ENCODE results near the gene CDH13. TPM values are rescaled to one million over a fixed set of nuclear protein-coding genes. Genes with fewer than 3 reads are reported as not detected.

CDH13 gene
- total RNA-seq, 2 experiments from 2014 or later: not detected

DNA sequence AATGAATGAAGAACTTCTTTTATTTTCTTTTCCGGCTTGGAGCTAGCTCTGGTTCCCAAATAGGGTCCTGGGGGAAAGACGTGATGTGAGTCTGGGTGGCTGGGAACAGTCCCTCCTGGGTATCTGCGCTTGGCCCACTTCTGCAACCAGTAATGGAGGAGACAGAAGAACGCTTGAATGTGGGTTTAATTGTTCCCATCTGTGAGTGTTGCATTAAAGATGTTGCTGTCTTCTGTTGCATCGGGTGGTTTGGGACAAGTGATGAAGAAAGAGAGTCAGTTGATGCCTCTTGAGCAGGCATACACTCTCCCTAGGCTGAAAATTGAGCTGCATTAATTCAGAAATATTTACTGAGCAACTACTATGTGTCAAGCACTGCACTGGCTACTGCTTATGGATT, 511.1 kb downstream of the CDH13 start:
- no peaks in the 10 kb centered on the region for H3K9me3 Mint-ChIP-seq
- ChIA-PET POLR2A (no interaction called here), CTCF (no interaction called here)
- peaks cover 4% of the 10 kb centered on the region for H3K4me1 Mint-ChIP-seq (ENCODE audit: low read depth)
- no peak overlapping the region for H3K27ac Mint-ChIP-seq
- H3K27me3 Mint-ChIP-seq: no peaks in the 10 kb centered on the region
- no peaks in the 10 kb centered on the region for H3K36me3 Mint-ChIP-seq
- intact Hi-C loops (cut with micrococcal nuclease): no loop called here
- no peak overlapping the region for H3K4me3 Mint-ChIP-seq
- no peak for DNase-seq

DNA sequence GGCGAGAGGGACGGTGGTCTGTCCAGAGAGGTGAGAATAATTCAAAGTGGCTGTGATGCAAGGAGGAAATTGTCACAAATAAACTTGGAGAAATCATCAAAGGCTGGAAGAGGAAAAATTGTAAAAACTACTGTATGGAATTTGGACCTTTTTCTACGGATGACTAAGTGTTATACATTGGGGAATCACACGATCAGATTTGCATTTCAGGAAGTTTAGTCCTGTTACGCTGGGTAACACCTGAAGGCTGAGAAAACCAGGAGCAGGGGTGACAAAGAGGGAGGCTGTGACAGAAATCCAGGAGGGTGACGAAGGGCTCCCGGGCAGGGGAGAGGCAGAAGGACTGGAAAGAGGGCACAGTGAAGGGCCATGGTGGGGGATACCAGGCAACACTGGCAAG, 511.7 kb downstream of the CDH13 start:
- Mint-ChIP-seq H3K27me3 (no peaks in the 10 kb centered on the region), H3K9me3 (no peaks in the 10 kb centered on the region), H3K27ac (no peak overlapping the region), H3K4me3 (no peak overlapping the region), H3K36me3 (no peaks in the 10 kb centered on the region), H3K4me1 (ENCODE audit: low read depth) (peaks cover 4% of the 10 kb centered on the region)
- no peak for DNase-seq
- intact Hi-C loops (cut with micrococcal nuclease): no loop called here
- ChIA-PET POLR2A (no interaction called here), CTCF (no interaction called here)

DNA sequence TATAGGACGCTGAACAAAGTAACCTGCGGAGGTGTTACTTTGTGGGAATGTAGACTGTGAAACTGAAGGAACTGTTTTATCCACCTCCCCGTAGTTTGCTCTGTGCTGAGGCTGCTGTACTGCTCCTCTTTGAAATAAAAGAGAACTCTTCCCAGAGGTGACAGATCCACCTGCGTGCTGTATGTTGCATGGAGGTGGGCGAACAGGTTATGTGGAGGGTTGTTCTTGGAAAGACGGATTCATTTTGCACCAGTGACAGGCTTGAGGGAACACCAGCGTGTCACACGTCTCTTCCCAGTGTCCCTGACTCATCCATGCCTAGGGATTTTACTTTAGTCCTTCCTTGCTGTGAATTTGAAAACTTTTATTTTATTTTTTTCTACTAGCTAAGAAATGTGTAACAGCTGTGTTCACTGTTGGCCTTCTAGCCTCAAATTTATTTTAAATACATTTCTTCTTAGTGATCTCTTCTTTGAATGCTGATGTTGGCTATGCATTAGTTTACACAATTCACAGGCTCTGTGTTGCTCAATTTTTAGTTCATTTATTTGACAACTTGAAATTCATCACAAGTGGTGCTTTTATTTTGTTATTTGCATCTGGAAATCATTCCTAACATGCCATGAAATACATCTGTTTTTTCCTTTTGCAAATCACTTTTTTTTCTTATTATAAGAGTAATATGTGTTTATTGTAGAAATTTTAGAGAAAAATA, 512.4 kb downstream of the CDH13 start:
- CTCF ChIA-PET: no interaction called here
- no peak overlapping the region for H3K4me3 Mint-ChIP-seq
- no peak for DNase-seq
- POLR2A ChIA-PET: no interaction called here
- no peaks in the 10 kb centered on the region for H3K27me3 Mint-ChIP-seq
- no peak overlapping the region for H3K27ac Mint-ChIP-seq
- H3K36me3 Mint-ChIP-seq: no peaks in the 10 kb centered on the region
- intact Hi-C loops (cut with micrococcal nuclease): no loop called here
- peaks cover 4% of the 10 kb centered on the region for H3K4me1 Mint-ChIP-seq (ENCODE audit: low read depth)
- no peaks in the 10 kb centered on the region for H3K9me3 Mint-ChIP-seq

DNA sequence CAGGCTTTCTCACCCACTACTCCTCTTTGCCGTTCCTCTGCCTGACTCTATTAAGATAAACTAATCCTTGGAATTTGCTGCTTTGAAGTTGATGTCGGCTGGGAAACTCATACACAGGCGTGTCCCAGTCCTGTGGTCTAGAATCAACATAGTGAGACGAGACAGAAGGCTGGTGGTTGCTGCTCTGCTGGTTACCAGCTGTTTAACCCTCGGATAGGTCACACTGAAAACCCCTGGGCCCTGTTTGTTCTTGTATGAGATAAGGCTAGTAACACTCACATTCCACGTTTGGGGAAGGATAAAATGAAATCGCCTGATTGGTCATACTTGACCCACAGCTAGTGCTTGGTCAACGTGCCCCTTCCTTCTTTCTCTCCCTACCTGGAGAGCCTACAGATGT, 517.0 kb downstream of the CDH13 start:
- ChIA-PET CTCF (interaction anchor here (1.1 kb wide), 1 partner anchor 72 kb away, joined by 3 read pairs; no protein-coding TSS in a partner anchor), POLR2A (no interaction called here)
- Mint-ChIP-seq H3K36me3 (no peaks in the 10 kb centered on the region), H3K4me3 (no peak overlapping the region), H3K4me1 (ENCODE audit: low read depth) (no peaks in the 10 kb centered on the region), H3K27me3 (no peaks in the 10 kb centered on the region), H3K27ac (no peak overlapping the region), H3K9me3 (no peaks in the 10 kb centered on the region)
- DNase-seq: no peak
- intact Hi-C loops (cut with micrococcal nuclease): no loop called here

DNA sequence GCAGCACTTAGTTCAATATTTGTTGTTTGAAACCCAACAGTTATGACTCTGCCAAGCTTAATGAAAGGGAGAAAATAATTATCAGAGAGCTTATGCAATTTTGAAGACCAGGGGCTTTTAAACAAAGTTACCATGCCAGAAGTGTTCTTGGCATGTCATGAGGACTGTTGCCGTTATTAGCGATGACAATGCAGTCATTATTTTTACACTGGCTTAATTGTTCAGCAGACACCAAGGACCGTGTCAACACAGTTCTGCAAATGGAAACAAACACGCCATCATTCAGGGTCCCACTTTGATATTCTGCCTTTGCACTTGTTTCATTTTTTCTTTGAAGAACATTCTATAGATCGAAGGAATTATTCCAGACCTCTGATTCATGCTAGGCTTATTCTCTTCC, 518.5 kb downstream of the CDH13 start:
- ChIA-PET POLR2A (no interaction called here), CTCF (no interaction called here)
- no peaks in the 10 kb centered on the region for H3K27me3 Mint-ChIP-seq
- no peak for DNase-seq
- intact Hi-C loops (cut with micrococcal nuclease): no loop called here
- H3K9me3 Mint-ChIP-seq: no peaks in the 10 kb centered on the region
- no peaks in the 10 kb centered on the region for H3K4me1 Mint-ChIP-seq (ENCODE audit: low read depth)
- H3K36me3 Mint-ChIP-seq: no peaks in the 10 kb centered on the region
- H3K4me3 Mint-ChIP-seq: no peak overlapping the region
- no peak overlapping the region for H3K27ac Mint-ChIP-seq

DNA sequence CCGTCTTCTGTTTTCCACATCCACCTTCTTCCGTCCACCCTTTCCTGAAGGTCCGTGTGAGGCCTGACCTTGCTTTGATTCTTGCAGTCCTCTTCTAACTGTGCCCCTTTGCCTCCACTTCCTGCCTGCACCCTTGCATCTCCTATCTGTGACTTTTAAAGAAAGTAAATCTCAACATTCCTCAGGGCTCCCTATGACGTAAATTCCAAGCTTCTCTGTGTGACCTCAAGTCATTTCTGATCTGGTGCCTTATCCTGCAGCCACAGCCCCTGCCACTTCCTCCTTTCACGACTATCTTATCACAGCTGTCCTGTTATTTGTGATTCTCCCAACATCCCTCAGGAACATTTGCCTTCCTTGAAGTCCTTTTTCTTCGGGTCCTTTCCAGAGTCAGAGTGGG, 520.5 kb downstream of the CDH13 start:
- no peaks in the 10 kb centered on the region for H3K27me3 Mint-ChIP-seq
- H3K27ac Mint-ChIP-seq: no peak overlapping the region
- H3K4me1 Mint-ChIP-seq (ENCODE audit: low read depth): no peaks in the 10 kb centered on the region
- POLR2A ChIA-PET: no interaction called here
- H3K9me3 Mint-ChIP-seq: no peaks in the 10 kb centered on the region
- intact Hi-C loops (cut with micrococcal nuclease): no loop called here
- H3K36me3 Mint-ChIP-seq: no peaks in the 10 kb centered on the region
- CTCF ChIA-PET: no interaction called here
- no peak overlapping the region for H3K4me3 Mint-ChIP-seq
- DNase-seq: no peak

DNA sequence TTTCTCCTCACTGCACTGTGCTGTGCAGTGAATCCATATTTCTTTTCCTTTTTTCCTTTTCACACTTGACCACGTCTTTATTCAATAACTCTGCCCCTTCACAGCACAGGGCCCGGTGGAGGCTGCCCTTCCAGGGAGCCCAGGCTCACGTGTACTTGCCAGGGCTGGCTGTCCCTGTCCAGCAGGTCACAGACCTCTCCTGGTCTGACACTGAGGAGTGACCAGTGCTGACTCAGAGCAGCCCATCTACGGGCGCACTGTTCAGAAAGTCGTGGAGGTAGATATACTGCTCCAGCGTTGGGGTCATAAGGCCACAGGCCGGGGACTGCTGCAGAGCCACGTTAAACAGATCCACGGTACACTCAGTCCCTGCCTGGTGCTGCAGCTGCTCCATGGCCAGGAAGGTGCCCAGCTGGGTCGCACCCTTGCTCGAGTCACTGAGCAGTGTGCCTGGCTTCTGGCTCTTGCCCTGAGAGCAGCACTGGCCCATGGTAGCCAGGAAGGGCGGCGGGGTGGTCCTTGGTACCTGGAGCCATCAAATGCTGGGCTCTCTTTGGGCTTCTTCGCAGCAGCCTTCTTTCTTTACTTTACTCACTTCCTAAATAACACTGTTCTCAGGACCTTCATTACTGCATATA, 531.7 kb downstream of the CDH13 start:
- CTCF ChIA-PET: interaction anchor here (0.6 kb wide), 1 partner anchor 171 kb away, joined by 3 read pairs; no protein-coding TSS in a partner anchor
- DNase-seq: no peak
- H3K27ac Mint-ChIP-seq: no peak overlapping the region
- no peak overlapping the region for H3K4me3 Mint-ChIP-seq
- peaks cover 3% of the 10 kb centered on the region for H3K9me3 Mint-ChIP-seq
- no peaks in the 10 kb centered on the region for H3K36me3 Mint-ChIP-seq
- H3K27me3 Mint-ChIP-seq: no peaks in the 10 kb centered on the region
- intact Hi-C loops (cut with micrococcal nuclease): no loop called here
- no peaks in the 10 kb centered on the region for H3K4me1 Mint-ChIP-seq (ENCODE audit: low read depth)
- POLR2A ChIA-PET: no interaction called here

DNA sequence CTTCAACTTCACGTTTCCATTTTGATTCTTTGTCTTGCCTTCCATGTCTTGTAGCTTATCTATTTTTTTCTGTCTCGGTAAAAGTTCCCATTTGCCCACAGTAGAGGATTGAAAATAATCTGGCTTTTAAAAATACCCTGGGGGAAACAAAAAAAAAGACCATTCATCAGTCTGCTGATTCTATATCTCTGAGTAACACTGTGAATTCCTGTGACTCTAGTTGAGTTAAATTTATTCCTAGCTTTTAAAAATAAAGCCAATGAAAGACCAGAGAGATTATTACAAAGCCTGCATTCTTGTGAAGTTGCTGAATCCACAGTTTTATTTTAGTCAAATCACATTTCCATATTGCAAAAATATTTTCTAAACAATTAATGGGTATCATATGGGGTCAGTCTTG, 532.3 kb downstream of the CDH13 start:
- intact Hi-C loops (cut with micrococcal nuclease): no loop called here
- CTCF ChIA-PET: interaction anchor here (0.6 kb wide), 1 partner anchor 170 kb away, joined by 3 read pairs; no protein-coding TSS in a partner anchor
- no peak for DNase-seq
- Mint-ChIP-seq H3K9me3 (peaks cover under 1% of the 10 kb centered on the region), H3K27ac (no peak overlapping the region), H3K4me3 (no peak overlapping the region), H3K36me3 (no peaks in the 10 kb centered on the region), H3K4me1 (ENCODE audit: low read depth) (no peaks in the 10 kb centered on the region), H3K27me3 (no peaks in the 10 kb centered on the region)
- POLR2A ChIA-PET: no interaction called here

DNA sequence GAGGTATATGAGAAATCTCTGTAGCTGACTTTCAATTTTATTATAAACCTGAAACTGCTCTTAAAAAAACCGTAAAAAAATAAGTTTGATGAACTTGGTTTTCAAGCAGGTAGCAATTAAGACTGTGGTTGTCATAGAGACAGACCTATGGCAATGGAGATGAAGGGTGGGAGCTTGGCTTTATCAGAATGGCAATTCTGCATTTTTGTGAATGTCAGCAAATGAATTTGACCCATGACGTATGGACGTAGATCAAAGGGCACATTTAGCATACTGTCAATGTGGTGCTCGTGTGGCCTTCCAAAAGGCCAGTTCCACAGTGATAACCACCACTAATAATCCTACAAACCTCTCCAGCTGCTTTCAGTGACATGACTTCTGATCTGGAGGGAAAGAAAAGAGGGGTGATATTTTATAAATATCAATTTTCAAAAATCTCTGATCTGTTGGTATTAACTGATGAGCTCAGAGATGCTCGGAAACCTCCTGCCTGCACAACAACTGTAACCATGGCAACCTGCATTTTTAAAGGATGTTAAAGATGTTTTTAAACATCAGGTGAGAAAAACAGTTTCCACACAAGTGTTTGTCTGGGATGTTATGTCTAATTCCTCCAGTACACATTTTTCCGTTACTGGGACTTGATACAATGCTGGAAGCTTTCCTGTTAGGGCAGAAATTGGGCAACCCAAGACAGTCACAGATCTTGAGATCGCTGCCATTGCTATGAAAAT, 533.7 kb downstream of the CDH13 start:
- no peaks in the 10 kb centered on the region for H3K27me3 Mint-ChIP-seq
- DNase-seq: no peak
- intact Hi-C loops (cut with micrococcal nuclease): no loop called here
- H3K36me3 Mint-ChIP-seq: no peaks in the 10 kb centered on the region
- no peak overlapping the region for H3K4me3 Mint-ChIP-seq
- H3K4me1 Mint-ChIP-seq (ENCODE audit: low read depth): no peaks in the 10 kb centered on the region
- CTCF ChIA-PET: interaction anchor here (0.7 kb wide), 1 partner anchor 365 kb away, joined by 4 read pairs; no protein-coding TSS in a partner anchor
- POLR2A ChIA-PET: no interaction called here
- no peak overlapping the region for H3K27ac Mint-ChIP-seq
- no peaks in the 10 kb centered on the region for H3K9me3 Mint-ChIP-seq

DNA sequence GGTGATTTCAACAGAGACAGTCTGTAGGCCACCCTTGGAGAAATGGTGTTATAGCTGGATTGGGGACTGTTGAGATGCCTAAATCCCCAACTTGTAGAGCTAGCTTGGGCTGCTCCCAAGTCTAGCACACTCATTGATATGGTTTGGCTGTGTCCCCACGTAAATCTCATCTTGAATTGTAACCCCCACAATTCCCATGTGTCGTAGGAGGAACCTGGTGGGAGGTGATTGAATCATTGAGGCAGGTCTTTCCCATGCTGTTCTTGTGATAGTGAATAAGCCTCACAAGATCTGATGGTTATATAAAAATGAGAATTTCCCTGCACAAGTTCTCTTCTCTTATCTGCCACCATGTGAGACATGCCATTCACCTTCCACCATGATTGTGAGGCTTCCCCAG, 536.0 kb downstream of the CDH13 start:
- Mint-ChIP-seq H3K27me3 (no peaks in the 10 kb centered on the region), H3K4me3 (no peak overlapping the region), H3K4me1 (ENCODE audit: low read depth) (no peaks in the 10 kb centered on the region), H3K27ac (no peak overlapping the region), H3K9me3 (no peaks in the 10 kb centered on the region), H3K36me3 (no peaks in the 10 kb centered on the region)
- intact Hi-C loops (cut with micrococcal nuclease): no loop called here
- CTCF ChIA-PET: no interaction called here
- POLR2A ChIA-PET: no interaction called here
- DNase-seq: no peak

DNA sequence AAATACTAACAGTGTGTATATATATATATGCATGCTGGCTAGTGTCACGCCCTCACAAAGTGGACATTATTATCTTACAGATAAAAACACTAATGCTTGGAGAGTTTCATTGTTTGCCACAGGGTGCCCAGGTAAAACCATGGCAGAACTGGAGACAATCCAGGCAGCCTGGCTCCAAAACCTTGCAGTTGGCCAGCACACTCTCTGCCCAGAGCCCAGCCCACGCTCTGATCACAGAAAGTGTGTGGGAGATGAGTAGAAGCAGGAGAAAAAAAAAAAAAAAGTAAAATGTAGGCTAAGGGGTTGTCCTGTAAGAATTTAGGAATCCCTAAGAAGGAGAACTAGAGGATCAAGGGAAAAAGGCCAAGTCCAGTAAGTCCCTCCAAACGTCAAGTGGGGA, 538.0 kb downstream of the CDH13 start:
- no peaks in the 10 kb centered on the region for H3K9me3 Mint-ChIP-seq
- no peak overlapping the region for H3K27ac Mint-ChIP-seq
- H3K4me3 Mint-ChIP-seq: no peak overlapping the region
- ChIA-PET POLR2A (no interaction called here), CTCF (no interaction called here)
- H3K4me1 Mint-ChIP-seq (ENCODE audit: low read depth): no peaks in the 10 kb centered on the region
- no peaks in the 10 kb centered on the region for H3K36me3 Mint-ChIP-seq
- DNase-seq: no peak
- no peaks in the 10 kb centered on the region for H3K27me3 Mint-ChIP-seq
- intact Hi-C loops (cut with micrococcal nuclease): no loop called here

DNA sequence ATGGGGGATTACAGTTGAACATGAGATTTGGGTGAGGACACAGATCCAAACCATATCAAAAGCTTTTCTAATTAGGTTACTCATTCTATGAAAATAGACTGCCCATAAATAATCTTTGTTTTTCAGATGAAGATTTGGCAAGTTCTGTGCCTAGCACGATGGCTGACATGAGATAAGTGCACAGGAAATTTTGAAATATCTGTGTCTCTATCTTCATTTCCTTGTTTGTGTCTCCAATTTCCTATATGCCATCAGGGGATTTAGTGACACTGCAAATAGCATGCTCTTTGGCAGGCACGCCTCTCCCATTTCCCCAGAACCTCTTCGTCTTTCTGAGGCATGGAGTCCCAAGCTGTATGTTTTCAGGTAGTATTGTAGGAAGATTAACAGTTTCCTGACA, 544.6 kb downstream of the CDH13 start:
- ChIA-PET CTCF (no interaction called here), POLR2A (no interaction called here)
- no peak overlapping the region for H3K27ac Mint-ChIP-seq
- no peaks in the 10 kb centered on the region for H3K27me3 Mint-ChIP-seq
- no peaks in the 10 kb centered on the region for H3K4me1 Mint-ChIP-seq (ENCODE audit: low read depth)
- H3K4me3 Mint-ChIP-seq: no peak overlapping the region
- intact Hi-C loops (cut with micrococcal nuclease): no loop called here
- H3K36me3 Mint-ChIP-seq: no peaks in the 10 kb centered on the region
- no peak for DNase-seq
- no peaks in the 10 kb centered on the region for H3K9me3 Mint-ChIP-seq

DNA sequence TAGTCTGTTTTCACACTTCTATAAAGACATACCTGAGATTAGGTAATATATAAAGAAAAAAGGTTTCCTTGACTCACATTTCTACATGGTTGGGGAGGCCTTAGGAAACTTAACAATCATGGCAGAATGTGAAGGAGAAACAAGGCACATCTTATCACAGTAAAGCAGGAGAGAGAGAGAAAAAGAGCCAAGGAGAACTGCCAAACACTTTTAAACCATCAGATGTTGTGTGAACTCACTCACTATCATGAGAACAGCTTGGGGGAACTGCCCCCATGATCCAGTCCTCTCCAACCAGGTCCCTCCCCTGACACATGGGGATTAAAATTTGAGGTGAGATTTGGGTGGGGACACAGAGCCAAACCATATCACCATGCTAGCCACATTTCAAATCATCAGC, 547.9 kb downstream of the CDH13 start:
- H3K27me3 Mint-ChIP-seq: no peaks in the 10 kb centered on the region
- POLR2A ChIA-PET: no interaction called here
- intact Hi-C loops (cut with micrococcal nuclease): no loop called here

More for the DNA sequence above, 547.9 kb downstream of the CDH13 start:
- H3K4me3 Mint-ChIP-seq: no peak overlapping the region
- no peaks in the 10 kb centered on the region for H3K36me3 Mint-ChIP-seq
- H3K9me3 Mint-ChIP-seq: no peaks in the 10 kb centered on the region
- DNase-seq: no peak
- CTCF ChIA-PET: no interaction called here
- no peak overlapping the region for H3K27ac Mint-ChIP-seq
- H3K4me1 Mint-ChIP-seq (ENCODE audit: low read depth): no peaks in the 10 kb centered on the region
